HTR-8/SVneo (cell line): ENCODE data around the gene RPAP3.
A peak's percentile ranks its signal among the peaks of the same experiment; 100 is the strongest.

Experiments
- DNase-seq: peaks from one replicate; pipeline ENCODE4 v3.0.0; 2011; ENCODE audit warnings: low spot score, mixed read lengths; ENCODE audit not compliant: insufficient read length
- FAIRE-seq: peaks from 2 replicates; lab custom pipeline; 2011; peaks lifted over from hg19 to GRCh38; lab: Jason Lieb, UNC

Gene RPAP3

DNA sequence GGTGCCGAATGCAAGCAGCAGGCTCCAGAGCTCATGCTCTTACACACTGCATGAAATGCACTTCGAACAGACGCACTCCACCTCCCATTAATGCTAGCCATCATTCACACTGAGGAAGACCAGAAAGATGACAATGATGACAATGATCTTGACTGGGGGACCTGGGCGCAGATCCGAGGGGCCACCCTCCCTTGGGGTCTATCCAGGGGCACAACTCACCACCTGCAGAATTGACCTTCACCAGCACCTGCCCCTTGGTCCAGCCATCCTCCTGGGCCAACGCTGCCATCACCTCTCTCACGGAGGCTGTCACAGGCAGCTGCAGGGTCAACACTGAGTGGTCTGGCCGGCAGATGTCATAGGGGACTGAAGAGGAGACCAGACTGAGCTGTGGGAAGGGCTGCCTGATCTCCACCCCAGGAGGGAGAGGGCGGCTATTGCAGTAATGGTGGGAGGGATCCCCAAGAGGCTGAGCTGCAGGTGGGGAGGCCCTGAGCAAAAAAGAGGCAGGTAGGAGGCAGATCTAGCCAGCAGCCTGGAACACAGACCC lies 37.6 kb upstream of the RPAP3 start:
- FAIRE-seq (no peak), DNase-seq (no peak)

DNA sequence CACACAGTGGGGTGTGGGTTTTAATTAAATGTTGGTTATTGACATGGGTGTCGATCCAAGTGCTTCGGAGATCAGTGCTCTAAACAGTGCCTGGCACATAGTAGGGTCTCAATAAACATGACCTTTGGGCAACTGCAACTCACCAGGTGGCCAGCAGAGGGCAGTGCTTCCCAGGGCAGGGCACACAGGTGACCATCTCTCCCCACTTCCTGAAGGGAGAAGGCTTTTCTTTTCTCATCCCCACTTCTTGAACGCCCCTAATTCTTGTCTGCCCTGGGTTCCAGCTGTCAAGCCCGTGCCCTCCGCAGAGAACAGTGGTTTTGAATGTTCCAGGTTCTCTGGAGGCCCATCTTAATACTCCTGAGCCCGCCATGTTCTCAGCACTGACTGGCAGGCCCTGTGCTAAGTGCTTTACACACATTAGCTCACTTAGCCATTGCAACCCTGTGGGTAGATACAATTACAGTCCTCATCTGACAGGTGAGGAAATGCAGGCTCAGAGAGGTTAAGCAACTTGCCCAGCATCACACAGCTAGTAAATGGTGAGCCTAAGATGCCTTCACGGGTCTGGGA lies 36.5 kb upstream of the RPAP3 start:
- FAIRE-seq: no peak
- DNase-seq: peak; percentile 54

DNA sequence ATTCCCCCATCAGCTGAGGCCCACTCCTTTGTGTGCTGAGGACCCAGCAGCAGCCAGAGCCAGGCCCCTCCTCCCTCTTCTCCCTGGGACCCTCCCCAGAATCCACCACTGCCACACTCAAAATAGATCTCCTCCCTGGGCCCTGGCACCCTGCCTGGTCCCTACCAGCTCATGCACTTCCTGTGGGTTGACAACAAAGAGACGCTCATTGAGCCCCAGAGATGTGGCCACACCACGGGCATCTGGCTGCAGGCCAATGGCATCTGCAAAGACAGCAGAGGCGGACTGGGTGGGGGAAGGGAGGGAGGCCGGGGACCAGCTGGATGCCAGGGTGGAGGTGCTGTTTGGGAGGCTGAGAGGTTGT lies 35.5 kb upstream of the RPAP3 start:
- FAIRE-seq: no peak
- no peak for DNase-seq

DNA sequence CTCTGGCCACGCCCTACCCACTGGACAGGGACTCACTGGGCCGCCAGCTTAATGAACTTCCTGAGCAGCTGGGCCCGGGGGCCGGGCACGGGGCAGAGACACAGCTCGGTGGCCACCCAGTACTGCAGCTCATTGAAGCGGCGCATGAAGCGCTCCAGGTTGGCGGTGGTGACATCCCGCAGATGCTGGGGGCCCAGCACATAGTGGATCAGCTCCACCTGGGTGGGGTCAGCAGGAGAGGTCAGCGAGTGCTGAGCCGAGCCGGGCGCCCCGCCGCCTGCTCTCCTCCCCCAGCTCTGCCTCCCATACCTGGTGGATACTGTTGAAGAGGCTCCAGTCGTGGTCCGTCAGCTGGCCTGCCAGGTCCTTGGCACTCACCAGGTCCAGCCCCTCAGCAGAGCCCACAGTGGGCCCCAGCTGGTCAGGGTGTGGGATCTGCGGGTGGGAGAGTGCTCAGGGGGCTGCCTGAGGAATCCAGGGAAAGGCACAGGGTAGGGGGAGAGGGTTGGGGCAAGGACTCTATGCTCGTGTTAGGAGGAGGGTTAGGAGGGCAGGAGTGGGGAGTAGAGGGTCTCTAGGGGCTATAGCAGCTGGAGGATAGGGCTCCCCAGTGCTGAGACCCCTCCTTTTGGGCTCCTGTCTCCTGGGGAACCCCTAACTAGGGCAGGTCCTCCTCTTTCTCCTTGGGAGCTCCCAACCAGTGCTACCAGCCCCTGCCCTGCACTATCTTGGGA lies 34.9 kb upstream of the RPAP3 start:
- no peak for DNase-seq
- FAIRE-seq: no peak

DNA sequence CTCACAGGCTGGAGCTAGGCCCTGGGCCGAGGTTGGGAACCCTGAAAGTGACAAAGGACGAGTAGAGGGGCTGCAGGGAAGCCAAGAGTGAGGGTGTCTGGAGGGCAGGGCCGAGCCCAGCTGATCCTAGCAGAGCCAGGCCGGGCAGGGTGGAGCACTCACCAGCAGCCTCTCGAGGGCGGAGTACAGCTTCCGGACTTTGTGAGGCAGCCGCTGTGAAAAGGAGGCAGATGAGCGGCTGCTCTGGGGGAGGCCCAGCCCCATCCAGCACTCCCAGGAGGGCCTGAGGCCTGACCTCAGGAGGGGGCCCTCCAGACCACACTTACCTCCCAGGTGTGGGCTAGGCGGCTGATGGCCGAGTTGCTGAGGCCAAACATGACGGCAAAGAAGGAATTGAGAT lies 34.1 kb upstream of the RPAP3 start:
- FAIRE-seq (no peak), DNase-seq (no peak)

DNA sequence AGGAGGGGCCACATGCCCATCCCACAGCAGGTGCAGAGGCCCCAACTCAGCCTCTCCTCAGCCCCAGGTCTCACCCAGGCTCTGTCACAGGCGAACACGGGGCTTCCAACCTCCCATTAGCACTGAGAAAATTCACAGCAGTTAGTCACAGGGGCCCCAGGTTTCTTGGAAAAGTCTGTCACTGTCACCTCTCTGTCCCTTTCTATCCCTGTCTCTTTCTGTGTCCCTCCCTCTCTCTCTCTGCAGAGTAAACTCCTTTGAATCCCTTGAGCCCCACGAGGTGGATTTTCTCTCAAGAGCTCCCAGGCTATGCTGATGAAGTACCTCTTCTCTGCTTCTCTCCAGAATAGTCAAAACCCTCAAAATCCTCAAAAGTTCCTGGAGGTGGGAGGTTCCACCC lies 33.5 kb upstream of the RPAP3 start:
- FAIRE-seq (no peak), DNase-seq (no peak)

DNA sequence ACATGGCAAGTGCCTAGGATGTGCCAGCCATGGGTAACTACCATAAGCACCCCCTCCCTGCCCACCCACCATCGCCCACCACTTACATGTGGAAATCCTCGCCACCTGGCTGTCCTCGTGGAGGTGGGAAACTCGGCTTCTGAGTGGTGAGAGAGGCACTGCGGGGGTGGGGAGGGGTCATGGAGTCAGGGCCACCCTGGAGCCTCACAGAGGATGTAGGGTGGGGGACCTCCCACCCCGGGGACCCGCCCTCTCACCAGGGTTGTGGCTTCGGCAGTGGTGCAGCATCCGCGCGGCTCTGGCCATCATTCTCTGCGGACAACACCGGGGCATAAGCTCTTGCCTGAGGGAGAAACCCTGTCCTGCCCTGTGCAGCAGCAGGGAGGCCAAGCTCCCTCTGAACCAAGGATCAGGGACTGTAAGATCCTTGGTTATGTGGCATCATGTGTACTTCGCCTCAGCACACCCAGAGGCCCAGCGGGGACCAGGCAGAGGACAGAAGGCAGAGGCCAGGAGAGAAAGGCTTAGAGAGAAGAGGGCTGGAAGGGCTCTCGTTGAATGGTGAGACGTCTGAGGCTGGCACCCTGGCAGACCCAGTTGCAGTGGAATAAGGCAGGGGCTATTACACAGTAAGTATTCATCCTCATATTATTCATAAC lies 32.2 kb upstream of the RPAP3 start:
- no peak for FAIRE-seq
- DNase-seq: no peak

DNA sequence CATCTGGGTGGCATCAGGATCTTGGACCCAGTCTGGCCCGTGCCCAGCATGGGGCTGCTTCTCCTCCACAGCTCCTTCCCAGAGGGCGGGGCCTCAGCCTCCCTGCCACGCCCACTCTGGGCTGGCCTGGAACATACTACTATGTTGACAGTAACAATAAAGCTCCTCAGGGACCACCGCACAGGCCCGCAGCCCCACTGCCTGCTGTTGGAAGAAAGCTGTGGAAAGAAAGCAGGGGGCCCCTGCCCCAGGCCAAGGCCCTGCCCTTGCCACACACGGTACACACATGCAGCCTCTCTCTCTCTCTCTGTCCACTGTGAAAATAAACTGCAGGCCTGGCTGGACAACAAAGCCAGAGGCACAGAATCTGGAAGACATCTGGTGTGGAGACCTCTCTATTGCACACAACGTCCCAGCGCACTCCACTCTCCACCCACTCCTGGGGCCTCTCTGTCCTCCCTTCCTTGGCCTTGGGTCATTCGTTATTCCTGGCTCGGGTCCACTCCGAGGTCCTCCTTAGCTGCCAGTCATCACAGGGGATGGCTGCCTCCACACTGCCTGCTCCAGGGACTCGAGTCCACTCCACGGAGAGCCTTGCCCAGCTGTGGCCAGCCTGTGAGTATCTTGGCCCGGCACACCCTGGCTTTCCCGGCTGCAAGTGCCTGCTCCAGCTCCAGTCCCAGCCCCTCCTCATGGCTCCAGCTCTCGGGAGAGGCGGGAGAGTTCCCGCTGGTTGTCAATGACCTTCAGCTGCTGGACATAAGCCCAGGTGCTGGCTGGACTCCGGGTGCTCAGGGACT lies 31.2 kb upstream of the RPAP3 start:
- FAIRE-seq (no peak), DNase-seq (no peak)

DNA sequence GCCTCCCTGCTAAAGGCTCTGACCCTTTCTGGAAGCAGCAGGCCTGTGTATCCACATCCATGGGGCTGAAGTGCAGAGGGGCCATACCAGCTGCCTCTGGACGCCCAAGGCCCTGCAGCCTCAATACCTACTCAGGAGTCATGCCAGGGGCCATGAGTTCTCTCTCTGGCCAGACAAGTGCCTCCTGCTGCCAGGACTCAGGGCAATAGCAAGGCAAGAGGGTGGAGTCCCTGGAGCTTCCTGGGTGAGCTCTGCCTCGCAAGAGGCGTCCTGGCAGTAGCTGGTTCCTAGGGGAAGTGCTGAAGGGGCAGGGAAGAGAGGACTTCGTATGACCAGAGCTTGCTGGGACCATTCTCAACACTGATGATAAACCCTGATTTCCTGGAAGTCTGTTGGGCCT lies 30.4 kb upstream of the RPAP3 start:
- FAIRE-seq: peak; percentile 9
- DNase-seq: no peak

DNA sequence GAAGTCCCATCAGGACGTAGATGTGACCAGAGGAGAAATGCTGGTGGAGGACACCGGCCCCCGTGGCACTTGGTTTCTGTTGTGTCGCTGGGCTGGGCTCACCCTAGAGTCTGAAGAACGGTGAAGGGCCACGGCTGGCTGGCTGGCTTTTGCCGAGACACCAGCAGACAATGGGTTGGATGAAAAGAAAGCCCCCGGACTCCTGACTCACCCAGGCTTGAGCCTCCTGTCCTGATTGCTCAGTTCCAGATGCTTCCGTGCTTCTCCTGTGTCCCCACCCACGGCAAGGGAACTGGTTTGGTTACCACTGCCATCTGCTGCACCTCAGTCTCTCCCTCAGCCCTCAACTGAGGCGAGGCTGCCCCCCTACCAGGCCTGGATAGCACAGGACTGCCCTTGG lies 29.8 kb upstream of the RPAP3 start:
- FAIRE-seq (no peak), DNase-seq (no peak)

DNA sequence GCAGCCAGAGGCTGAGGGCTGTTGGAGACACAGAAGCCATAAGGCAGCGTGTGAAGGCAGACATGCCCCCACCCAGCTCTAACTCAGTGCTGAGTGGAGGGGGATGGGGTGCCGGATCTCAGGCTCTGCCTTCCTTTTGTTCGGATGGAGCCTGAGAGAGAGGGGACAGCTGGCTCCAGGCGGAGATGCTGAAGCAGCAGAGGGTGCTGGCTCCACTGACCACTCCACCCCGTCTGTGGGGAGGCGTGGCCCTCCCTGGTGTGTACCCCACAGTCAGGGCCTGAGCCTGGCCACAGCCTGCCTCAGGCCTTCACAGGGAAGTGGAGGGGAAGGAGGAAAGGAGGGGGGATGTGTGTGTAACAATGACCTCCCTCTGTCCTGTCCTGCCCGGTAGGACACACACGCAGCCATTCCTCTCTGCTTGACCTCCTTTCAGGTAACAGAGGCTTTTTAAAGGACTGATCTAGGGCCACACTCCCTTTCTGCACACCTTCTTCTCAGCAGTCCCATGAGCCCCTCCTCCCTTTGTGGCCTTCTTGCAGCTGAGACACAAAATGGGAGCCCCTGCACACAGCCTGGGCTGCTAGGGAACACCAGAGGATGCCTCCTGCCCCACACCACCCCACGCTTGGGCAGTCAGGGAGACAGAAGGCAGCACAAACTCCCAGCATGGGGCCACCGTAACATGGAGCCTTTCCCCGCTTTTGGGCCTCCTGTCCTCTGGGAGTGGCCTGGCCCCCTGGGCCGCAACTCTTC lies 29.1 kb upstream of the RPAP3 start:
- no peak for DNase-seq
- no peak for FAIRE-seq

DNA sequence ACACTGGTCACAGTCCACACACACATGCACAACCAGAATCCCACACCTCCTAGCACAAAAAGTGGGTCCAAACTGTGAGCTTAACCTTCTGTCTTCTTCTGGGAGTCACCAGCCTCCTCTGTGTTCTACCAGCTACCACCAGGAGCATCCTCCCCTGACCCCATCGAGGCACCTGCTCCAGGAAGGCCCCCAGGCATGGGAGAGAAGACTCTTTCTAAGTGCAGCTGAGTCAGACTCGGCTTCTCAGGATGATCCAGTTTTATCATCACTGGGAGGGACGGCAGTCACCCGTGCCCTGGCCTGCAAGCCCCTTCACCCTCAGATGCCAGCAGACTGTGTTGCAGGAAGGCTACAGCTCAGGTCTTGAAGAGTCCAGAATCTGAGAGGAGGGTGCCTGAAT lies 27.3 kb upstream of the RPAP3 start:
- FAIRE-seq: no peak
- no peak for DNase-seq

DNA sequence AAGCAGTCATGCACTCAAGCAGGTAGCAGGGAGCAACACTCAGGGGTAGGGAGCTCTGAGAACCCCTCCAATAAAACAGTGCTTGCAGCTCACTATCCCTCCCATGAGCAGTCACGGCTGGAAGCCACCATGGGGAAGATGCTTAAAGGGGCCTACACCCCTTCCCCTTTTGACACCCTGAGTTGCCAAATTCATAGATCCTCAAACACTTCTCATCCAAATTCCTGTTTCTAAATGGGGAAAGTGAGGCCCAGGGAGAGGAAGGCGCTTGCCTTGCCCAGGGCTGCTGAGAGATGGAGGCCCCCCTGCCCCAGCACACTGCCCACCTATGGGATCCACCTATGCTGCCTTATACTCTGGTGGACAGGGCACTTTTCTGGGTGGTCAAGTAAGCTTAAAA lies 26.7 kb upstream of the RPAP3 start:
- no peak for FAIRE-seq
- DNase-seq: no peak

DNA sequence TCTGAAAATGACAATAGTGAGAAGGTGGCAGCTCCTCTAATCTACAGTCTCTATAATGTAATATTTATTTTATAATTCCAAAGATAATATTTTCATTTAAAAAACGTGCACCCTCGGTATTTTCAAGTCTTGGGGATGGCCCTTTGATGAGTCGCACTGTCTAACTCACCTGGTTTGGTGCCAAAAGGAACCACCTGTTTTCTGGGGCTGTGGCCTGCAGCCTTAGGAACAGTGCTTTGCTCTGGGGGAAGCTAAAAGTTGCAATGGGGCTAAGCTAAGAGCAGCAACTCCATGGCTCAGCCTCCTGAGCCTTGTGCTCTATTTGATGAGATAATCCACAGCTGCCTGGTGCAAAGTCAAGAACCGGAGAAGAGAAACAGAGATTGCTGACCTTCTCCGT lies 25.9 kb upstream of the RPAP3 start:
- DNase-seq (no peak), FAIRE-seq (no peak)

DNA sequence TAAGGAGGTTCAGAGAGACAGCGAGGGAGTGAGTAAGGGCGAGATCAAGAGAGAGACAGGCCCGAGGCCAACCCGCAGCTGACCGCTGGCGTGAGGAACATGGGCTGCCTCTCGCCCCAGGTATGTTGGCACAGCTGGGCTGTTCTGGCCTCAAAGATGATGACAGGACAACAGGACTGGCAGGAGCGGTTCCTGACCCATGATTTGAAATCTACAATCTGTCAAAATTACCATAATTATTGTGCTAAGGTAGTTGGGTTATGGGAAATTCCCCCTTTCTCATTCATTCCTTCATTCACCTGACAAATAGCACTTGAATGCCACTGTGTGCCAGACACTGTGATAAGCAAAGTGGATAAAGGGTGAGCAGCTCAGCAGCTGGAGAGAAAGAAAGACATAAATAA lies 24.5 kb upstream of the RPAP3 start:
- DNase-seq: no peak
- no peak for FAIRE-seq

DNA sequence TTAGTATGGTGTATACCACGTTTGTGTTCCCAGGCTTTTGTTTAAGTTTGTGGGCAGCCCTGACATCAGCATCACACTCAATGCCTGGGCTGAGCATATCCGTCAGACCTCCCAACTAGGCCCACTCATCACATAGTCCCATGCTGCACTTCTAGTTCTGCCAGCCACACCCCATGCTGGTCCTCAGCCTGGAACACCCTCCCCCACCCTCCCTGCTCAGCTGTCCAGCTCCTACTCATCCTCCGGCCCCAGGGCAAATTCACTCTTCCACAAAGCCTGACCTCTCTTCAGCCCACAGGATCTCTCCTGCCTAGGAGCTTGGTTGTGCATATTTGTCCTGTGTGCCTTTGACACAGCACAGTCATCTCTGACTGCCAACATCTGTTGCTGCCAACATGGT lies 23.4 kb upstream of the RPAP3 start:
- FAIRE-seq (no peak), DNase-seq (no peak)

DNA sequence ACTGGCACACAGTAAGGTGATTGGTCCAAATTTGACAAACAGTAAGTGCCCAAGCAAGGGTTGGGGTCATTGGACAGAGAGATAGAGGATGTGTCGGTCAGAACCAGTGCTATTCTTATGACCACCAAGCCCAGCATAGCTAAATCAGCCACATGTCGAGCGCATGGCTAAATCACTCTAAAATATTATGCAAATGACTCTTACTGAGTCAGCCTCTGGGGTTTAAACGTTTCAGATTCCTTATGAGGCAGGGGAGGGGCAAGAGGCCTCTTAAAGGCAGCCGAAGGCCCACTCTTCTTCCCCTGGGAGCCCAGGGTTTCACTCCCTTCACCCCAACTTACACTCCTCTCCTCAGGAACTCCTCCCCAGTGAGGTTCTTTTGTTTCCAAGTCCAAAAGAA lies 20.1 kb upstream of the RPAP3 start:
- DNase-seq: no peak

DNA sequence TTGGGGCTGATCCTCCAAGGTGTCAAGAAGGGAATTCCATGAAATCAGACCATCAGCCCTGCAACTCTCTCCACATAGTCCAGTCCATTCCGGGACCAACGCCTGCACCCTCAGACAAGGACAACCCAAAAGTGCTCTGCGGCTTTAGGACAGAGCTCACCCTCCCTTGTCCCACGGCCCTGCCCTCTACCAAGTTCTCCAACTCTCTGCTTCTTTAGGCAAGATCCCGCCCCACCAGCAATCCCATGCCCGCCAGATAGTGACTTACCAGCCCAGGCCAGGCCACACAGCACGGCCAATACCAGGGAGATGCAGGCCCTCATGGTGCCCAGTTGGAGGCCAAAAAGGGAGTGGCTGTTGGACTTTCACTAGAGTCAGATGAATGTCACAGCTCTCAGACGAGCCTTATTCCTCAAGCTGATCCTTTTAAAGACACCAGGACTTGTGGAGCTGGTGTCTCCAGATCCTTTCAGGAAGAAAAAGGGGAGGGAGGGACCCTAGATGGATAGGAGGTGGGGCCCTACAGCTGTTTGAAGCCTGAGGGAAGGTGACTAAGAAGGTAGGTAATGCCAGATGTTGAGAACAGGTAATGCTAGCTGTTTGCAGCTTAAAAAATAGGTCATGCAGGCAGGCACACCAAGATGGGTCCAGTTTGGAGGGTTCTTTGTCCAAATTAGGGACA lies 19.4 kb upstream of the RPAP3 start, which contains the start of gene ENDOU:
TSS of gene ENDOU (minus strand) at position 400 of the 682 bp plus-strand sequence. CDS start at position 323, 77 bp downstream.
- DNase-seq (no peak), FAIRE-seq (no peak)

More for the DNA sequence above, 20.1 kb upstream of the RPAP3 start:
- FAIRE-seq: no peak

DNA sequence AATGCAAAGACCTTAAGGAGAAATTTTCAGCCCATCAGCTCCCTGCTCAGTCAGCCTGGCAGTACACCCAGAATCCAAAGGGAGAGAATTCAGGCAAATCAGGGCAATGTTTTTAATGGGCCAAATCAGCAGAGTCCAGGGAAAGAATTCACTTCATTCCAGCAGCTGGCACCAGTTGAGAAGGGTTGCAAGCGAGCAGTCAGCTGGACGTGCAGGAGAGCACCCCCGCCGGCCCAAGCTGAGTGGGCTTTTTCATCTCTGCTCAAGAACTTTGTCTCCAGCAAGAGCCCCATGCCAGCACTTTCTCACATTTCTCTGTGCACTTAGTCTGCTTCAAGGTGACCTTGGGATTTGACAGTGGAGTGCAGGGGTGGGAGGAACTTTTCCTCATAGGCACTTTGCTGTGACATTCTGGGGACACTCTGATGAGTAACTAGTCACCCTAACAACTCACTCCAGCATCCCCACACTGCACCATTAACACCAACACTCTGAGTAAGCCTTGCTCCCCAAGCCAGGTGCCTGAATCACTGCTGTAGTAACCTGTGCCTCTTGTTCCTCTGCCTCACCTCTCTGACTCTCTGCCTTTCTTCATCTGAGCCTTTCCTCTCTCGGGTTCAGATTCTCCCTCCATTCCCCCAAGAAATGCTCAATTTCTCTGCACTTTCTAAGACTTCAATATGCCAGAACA lies 17.3 kb upstream of the RPAP3 start:
- no peak for FAIRE-seq
- no peak for DNase-seq
